Muscle of back (tissue), 11 donors: ENCODE data around the gene GPR108. TPM values are rescaled to one million over a fixed set of nuclear protein-coding genes. Genes with fewer than 3 reads are reported as not detected.

Source experiments
- DNase-seq, 3 donors: peaks; one replicate each; pipeline versions ENCODE4 v3.0.0 to v3.0.0-alpha.2; 2013
- polyA plus RNA-seq, 10 donors: library from polyadenylated mRNA; unstranded; fragments of 120-200 nt; gene quantifications; one replicate each; pipeline ENCODE4 v1.2.1, GENCODE V29; 2013; ENCODE audit not compliant: insufficient read length in 10 of 10

Gene GPR108
- polyA plus RNA-seq, 10 donors = 20.9 to 37.4 (median 27.2) TPM

DNA sequence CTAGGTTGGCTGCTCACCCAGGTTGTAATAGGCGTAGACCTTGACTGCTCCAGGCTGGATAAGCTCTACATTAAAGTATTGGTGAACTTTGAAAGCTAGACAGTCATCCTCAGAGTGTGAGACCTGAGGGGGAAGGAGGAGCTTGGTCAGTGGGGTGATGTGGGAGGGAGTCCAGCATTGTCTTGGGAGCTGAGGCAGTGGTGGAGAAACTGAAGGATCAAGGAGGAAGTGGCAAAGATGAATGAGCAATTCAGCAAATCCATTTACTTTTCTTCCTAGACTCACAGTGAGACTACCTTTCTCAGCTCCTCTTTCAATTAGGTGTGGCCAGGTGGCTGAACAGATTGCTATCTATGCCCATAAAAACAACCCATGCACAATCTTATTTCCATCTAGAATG is 57.2 kb downstream of the GPR108 start:
- no peak for DNase-seq

Other genes starting within 250 kb of the GPR108 start
- gene TUBB4A, start 235.3 kb downstream of the GPR108 start, polyA plus RNA-seq = 1 to 10 TPM in 4 of 10 donors, under 1 TPM in 6; 0.16 to 1.8 (median 0.76) TPM
- 1 to 10 TPM in 6 of 10 donors, under 1 TPM in 4; 0.28 to 2.8 (median 1.2) TPM for gene TNFSF9, start 206.6 kb downstream of the GPR108 start, polyA plus RNA-seq
- 1 to 10 TPM in 4 of 10 donors, under 1 TPM in 5, not detected in 1; 0.20 to 3.0 (median 0.91) TPM for gene CD70, start 146.4 kb downstream of the GPR108 start, polyA plus RNA-seq
- under 1 TPM in 6 of 10 donors, not detected in 4; 0.03 to 0.44 (median 0.16) TPM for gene TNFSF14, start 67.4 kb downstream of the GPR108 start, polyA plus RNA-seq
- gene C3, start 16.9 kb downstream of the GPR108 start, polyA plus RNA-seq = 10 to 100 TPM in 4 of 10 donors, 1 to 10 TPM in 6; 3.4 to 13.9 (median 8.9) TPM
- gene TRIP10, start 2.1 kb upstream of the GPR108 start, polyA plus RNA-seq = 10 to 100 TPM; 39.9 to 67.8 (median 54.8) TPM
- 1 to 10 TPM in 3 of 10 donors, under 1 TPM in 7; 0.42 to 2.1 (median 0.86) TPM for gene SH2D3A, start 29.9 kb upstream of the GPR108 start, polyA plus RNA-seq
- gene VAV1, start 35.1 kb upstream of the GPR108 start, polyA plus RNA-seq = 1 to 10 TPM; 1.6 to 4.8 (median 2.5) TPM
- gene ADGRE1, start 150.0 kb upstream of the GPR108 start, polyA plus RNA-seq = under 1 TPM in 8 of 10 donors, not detected in 2; 0.05 to 0.40 (median 0.23) TPM